HepG2 (cell line): Measurements from ENCODE around the gene P4HA3. TPM values are rescaled to one million over a fixed set of nuclear protein-coding genes. Genes with fewer than 3 reads are reported as not detected.

ENCODE experiments used
- ATAC-seq: fragments of 200-7000 bp; cut with Tn5 transposase; 3 replicates; pipeline ENCODE4 v1.9.1; 2020; ENCODE audit warnings: mild to moderate bottlenecking, moderate library complexity
- BruUV-seq: library from RNA; stranded (reverse); fragments of 400-500 nt; replicated peaks from 2 replicates; lab custom pipeline; 2021; lab: Mats Ljungman, UMichigan
- CTCF ChIA-PET: fragments of 300-600 bp; formaldehyde crosslinking; extraction: SDS; loops from one replicate; lab custom pipeline; 2021; ENCODE audit warnings: low total read pairs, inconsistent platforms, low intra/inter-chr PET ratio; lab: Yijun Ruan, JAX
- POLR2A ChIA-PET: fragments of 350-600 bp; sonication (Branson Sonifier 250); formaldehyde crosslinking; loops from one replicate; lab custom pipeline; 2020; ENCODE audit warnings: antibody characterized with exemption, inconsistent platforms; lab: Yijun Ruan, JAX
- DNase-seq: peaks from one replicate; pipeline ENCODE4 v3.0.0-alpha.2; 2015; ENCODE audit warnings: low spot score
- FAIRE-seq: peaks from 3 replicates; lab custom pipeline; 2011; peaks lifted over from hg19 to GRCh38; lab: Jason Lieb, UNC
- H2AFZ ChIP-seq: one replicate; pipeline ENCODE4 v1.6.1; 2011; ENCODE audit warnings: low read length, inconsistent platforms
- H3K27ac ChIP-seq: fragments of 300-600 bp; 3 replicates; pipeline ENCODE4 v1.8.0; 2011; ENCODE audit warnings: mixed run types, mild to moderate bottlenecking, mixed read lengths, low read length, inconsistent platforms; ENCODE audit not compliant: insufficient read depth; ENCODE audit errors: extremely low read length
- H3K27me3 ChIP-seq, 2 experiments: fragments of 200-600 bp in 1 of 2; 2 replicates in 1 of 2; 3 replicates in 1 of 2; pipeline versions ENCODE4 v1.6.0 to v1.8.0; 2011; ENCODE audit warnings: low read length in 2 of 2, mild to moderate bottlenecking in 2 of 2, moderate library complexity in 2 of 2, inconsistent platforms in 1 of 2; ENCODE audit not compliant: insufficient read depth in 2 of 2, control insufficient read depth in 1 of 2
- H3K36me3 ChIP-seq, 2 experiments: fragments of 200-600 bp in 1 of 2; replicated peaks in 1 of 2; 2 replicates in 1 of 2; 3 replicates in 1 of 2; pipeline versions ENCODE4 v1.5.1 to v1.8.0; 2011; ENCODE audit warnings: low read length in 2 of 2, inconsistent platforms in 1 of 2; ENCODE audit not compliant: insufficient read depth in 2 of 2, control insufficient read depth in 1 of 2
- H3K4me1 ChIP-seq: 2 replicates; pipeline ENCODE4 v1.5.1; 2012; ENCODE audit warnings: low read length, inconsistent platforms; ENCODE audit not compliant: insufficient read depth
- H3K4me2 ChIP-seq: 2 replicates; pipeline ENCODE4 v1.6.0; 2011; ENCODE audit warnings: low read depth, low read length, inconsistent platforms
- H3K4me3 ChIP-seq, 3 experiments: fragments of 200-600 bp in 1 of 3; sonication (generic), shearing (Covaris generic) in 1 of 3; replicated peaks in 1 of 3; 2 replicates each; pipeline ENCODE4 v1.5.1; 2011 to 2016; ENCODE audit warnings: low read length in 3 of 3, inconsistent platforms in 2 of 3, low read depth in 2 of 3, mild to moderate bottlenecking in 2 of 3, control low read depth in 1 of 3, mixed read lengths in 1 of 3; ENCODE audit not compliant: insufficient read depth in 1 of 3
- H3K79me2 ChIP-seq: one replicate; pipeline ENCODE4 v1.6.1; 2011; ENCODE audit warnings: low read length, inconsistent platforms; ENCODE audit not compliant: insufficient read depth
- H3K9ac ChIP-seq: 2 replicates; pipeline ENCODE4 v1.6.0; 2011; ENCODE audit warnings: mild to moderate bottlenecking, low read depth, low read length, inconsistent platforms; ENCODE audit not compliant: insufficient read depth
- H3K9me3 ChIP-seq: 2 replicates; pipeline ENCODE4 v1.5.1; 2012; ENCODE audit warnings: mild to moderate bottlenecking, low read length
- H4K20me1 ChIP-seq: 2 replicates; pipeline ENCODE4 v1.6.0; 2011; ENCODE audit warnings: inconsistent platforms, mild to moderate bottlenecking, low read length, moderate library complexity; ENCODE audit not compliant: insufficient read depth
- BRD4 ChIP-seq: sonication (generic); formaldehyde crosslinking; IDR thresholded peaks from 2 replicates; pipeline ENCODE4 v1.4.0; 2020; ENCODE audit warnings: missing genetic modification reagents
- HNF4G ChIP-seq, 2 experiments: sonication (generic) in 1 of 2; formaldehyde crosslinking in 1 of 2; IDR thresholded peaks; 2 replicates each; pipeline versions ENCODE4 v1.4.0 to v1.6.1; 2011 to 2020; ENCODE audit warnings: borderline replicate concordance in 2 of 2, low read depth in 2 of 2, mild to moderate bottlenecking in 2 of 2, low read length in 1 of 2, missing genetic modification reagents in 1 of 2, moderate library complexity in 1 of 2
- KMT2B ChIP-seq: IDR thresholded peaks from 2 replicates; pipeline ENCODE4 v1.6.1; 2016; ENCODE audit warnings: missing genetic modification reagents, missing compliant biosample characterization
- MYPOP ChIP-seq: sonication (generic); formaldehyde crosslinking; IDR thresholded peaks from 2 replicates; pipeline ENCODE4 v1.8.1; 2023; ENCODE audit warnings: mild to moderate bottlenecking, moderate library complexity, missing genetic modification reagents
- NR1H2 ChIP-seq: sonication (generic); formaldehyde crosslinking; IDR thresholded peaks from 2 replicates; pipeline ENCODE4 v1.8.1; 2022; ENCODE audit warnings: low read depth, missing genetic modification reagents, borderline replicate concordance
- REXO4 ChIP-seq: sonication (generic); formaldehyde crosslinking; IDR thresholded peaks from 2 replicates; pipeline ENCODE4 v1.8.0; 2022; ENCODE audit warnings: missing genetic modification reagents, mild to moderate bottlenecking, borderline replicate concordance
- RFXANK ChIP-seq: IDR thresholded peaks from 2 replicates; pipeline ENCODE4 v1.6.1; 2016
- ZFX ChIP-seq: sonication (generic); formaldehyde crosslinking; IDR thresholded peaks from 2 replicates; pipeline ENCODE4 v1.4.0; 2020; ENCODE audit warnings: mild to moderate bottlenecking, low read depth, missing genetic modification reagents, moderate library complexity
- ZNF430 ChIP-seq: sonication (generic); formaldehyde crosslinking; IDR thresholded peaks from 2 replicates; pipeline ENCODE4 v1.9.0; 2021; ENCODE audit warnings: mild to moderate bottlenecking, missing genetic modification reagents
- ZNF605 ChIP-seq: sonication (generic); formaldehyde crosslinking; IDR thresholded peaks from 2 replicates; pipeline ENCODE4 v1.8.0; 2022; ENCODE audit warnings: mild to moderate bottlenecking, missing genetic modification reagents
- ZNF713 ChIP-seq: sonication (generic); formaldehyde crosslinking; IDR thresholded peaks from 2 replicates; pipeline ENCODE4 v1.4.0; 2020; ENCODE audit warnings: mild to moderate bottlenecking, missing genetic modification reagents
- ZNF724P ChIP-seq: sonication (generic); formaldehyde crosslinking; IDR thresholded peaks from 2 replicates; pipeline ENCODE4 v1.8.0; 2022; ENCODE audit warnings: missing genetic modification reagents, borderline replicate concordance
- ZNF800 ChIP-seq: sonication (generic); formaldehyde crosslinking; IDR thresholded peaks from 2 replicates; pipeline ENCODE4 v1.4.0; 2020; ENCODE audit warnings: missing genetic modification reagents
- WGBS: methylation state at CpG from one replicate; pipeline ENCODE4 v1.1.6; 2017; ENCODE audit warnings: low lambda C conversion rate; 5-methylcytosine and 5-hydroxymethylcytosine counted together
- in situ Hi-C: cut with HindIII; loops from 2 replicates; pipeline ENCODE4 v1.10.0; 2017; ENCODE audit warnings: low pct_unique_long_range_greater_than_20kb; ENCODE audit not compliant: extremely low pct_ligation_motif_present
- intact Hi-C: fragments of 100-400 bp; cut with micrococcal nuclease; formaldehyde crosslinking; loops from one replicate; pipeline ENCODE4 v1.10.0; 2022; ENCODE audit not compliant: unreplicated experiment
- polyA plus RNA-seq, 8 experiments: library from polyadenylated mRNA; depleted of rRNA in 3 of 8; stranded (reverse) in 7 of 8; unstranded in 1 of 8; fragments of >200 nt; fragmentation: Illumina TruSeq in 4 of 8; extraction: Trizol in 4 of 8; gene quantifications; 2 replicates each; pipeline versions ENCODE4 v1.2.1 to v1.2.3, GENCODE V29; 2011 to 2016; ENCODE audit warnings: low read depth in 4 of 8, missing spikeins in 1 of 8, mixed read lengths in 1 of 8; ENCODE audit not compliant: insufficient read depth in 1 of 8
- total RNA-seq, 5 experiments: library from RNA; depleted of rRNA; stranded (reverse); fragments of >200 nt; fragmentation: Illumina TruSeq; extraction: Trizol; gene quantifications; 2 replicates each; pipeline ENCODE4 v1.2.3, GENCODE V29; 2016; ENCODE audit warnings: low read depth in 1 of 5
- TF ChIP-seq, protein P1 (sequence below): sonication (generic); formaldehyde crosslinking; IDR thresholded peaks from 2 replicates; pipeline ENCODE4 v1.5.0; 2020; ENCODE audit warnings: mild to moderate bottlenecking, missing genetic modification reagents, borderline replicate concordance
- TF ChIP-seq, protein P2 (sequence below): sonication (generic); formaldehyde crosslinking; IDR thresholded peaks from 2 replicates; pipeline ENCODE4 v1.4.0; 2020; ENCODE audit warnings: mild to moderate bottlenecking, missing genetic modification reagents
- TF ChIP-seq, protein P3 (sequence below): IDR thresholded peaks from 2 replicates; pipeline ENCODE4 v1.6.1; 2012; ENCODE audit warnings: inconsistent platforms

The P4HA3 gene
- total and polyA plus RNA-seq, 2 of the 13 experiments (the other 11 are each of a cell fraction or from before 2014, with no cell fraction given) = not detected

DNA sequence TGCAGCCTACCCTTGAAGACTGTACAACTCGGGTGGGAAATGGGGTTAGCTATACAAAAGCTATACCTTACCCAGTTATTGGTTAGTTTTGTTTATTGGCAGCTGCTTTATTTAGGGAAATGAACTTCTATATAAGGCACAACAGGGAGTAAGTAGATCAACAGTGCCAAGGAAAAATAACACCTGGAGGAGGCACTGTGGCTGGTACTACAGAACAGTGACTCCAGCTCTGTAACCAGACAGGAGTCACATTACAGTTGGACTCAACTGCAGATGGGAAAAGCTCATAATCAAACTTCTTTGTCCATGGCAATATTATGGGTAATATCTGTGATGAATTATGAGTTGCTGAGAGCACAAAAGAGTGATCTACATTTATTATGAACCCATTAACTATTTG, 14.0 kb downstream of the P4HA3 start:
- Histone ChIP-seq H3K4me1 (no peaks in the 10 kb centered on the region), H3K27ac (no peak overlapping the region), H3K79me2 (no peaks in the 10 kb centered on the region), H3K9me3 (no peaks in the 10 kb centered on the region), H2AFZ (no peak overlapping the region), H3K27me3 (peaks cover 0 to 4% of the 10 kb centered on the region in 2 experiments; a peak in 2 of 5 replicates), H3K36me3 (no peaks in the 10 kb centered on the region), H4K20me1 (no peaks in the 10 kb centered on the region), H3K4me3 (no peak overlapping the region), H3K9ac (no peak overlapping the region), H3K4me2 (no peak overlapping the region)
- ChIA-PET POLR2A (no interaction called here), CTCF (no interaction called here)
- in situ Hi-C loops (no loop called here), intact Hi-C loops (no loop called here)
- WGBS = 84% methylated on average over 1 of the region's 1 CpG
- no TSS peak for BruUV-seq
- FAIRE-seq (no peak), ATAC-seq (no peak), DNase-seq (no peak)
- TF ChIP-seq ZNF713 (no peak), KMT2B (CRISPR knock-in tag) (no peak), REXO4 (CRISPR knock-in tag) (no peak), ZNF724P (CRISPR knock-in tag) (no peak), ZNF605 (CRISPR knock-in tag) (no peak), ZFX (CRISPR knock-in tag) (no peak), ZNF800 (CRISPR knock-in tag) (no peak), RFXANK (CRISPR knock-in tag) (no peak), ZNF430 (no peak), BRD4 (CRISPR knock-in tag) (no peak), MYPOP (CRISPR knock-in tag) (no peak), HNF4G (IDR thresholded peaks at IDR 0.05; ENCODE audit: borderline replicate concordance, low read depth, low read length) (no peak), HNF4G (CRISPR knock-in tag; IDR thresholded peaks at IDR 0.05; ENCODE audit: borderline replicate concordance, low read depth) (no peak), NR1H2 (CRISPR knock-in tag) (no peak)
- TF ChIP-seq, protein P1, sequence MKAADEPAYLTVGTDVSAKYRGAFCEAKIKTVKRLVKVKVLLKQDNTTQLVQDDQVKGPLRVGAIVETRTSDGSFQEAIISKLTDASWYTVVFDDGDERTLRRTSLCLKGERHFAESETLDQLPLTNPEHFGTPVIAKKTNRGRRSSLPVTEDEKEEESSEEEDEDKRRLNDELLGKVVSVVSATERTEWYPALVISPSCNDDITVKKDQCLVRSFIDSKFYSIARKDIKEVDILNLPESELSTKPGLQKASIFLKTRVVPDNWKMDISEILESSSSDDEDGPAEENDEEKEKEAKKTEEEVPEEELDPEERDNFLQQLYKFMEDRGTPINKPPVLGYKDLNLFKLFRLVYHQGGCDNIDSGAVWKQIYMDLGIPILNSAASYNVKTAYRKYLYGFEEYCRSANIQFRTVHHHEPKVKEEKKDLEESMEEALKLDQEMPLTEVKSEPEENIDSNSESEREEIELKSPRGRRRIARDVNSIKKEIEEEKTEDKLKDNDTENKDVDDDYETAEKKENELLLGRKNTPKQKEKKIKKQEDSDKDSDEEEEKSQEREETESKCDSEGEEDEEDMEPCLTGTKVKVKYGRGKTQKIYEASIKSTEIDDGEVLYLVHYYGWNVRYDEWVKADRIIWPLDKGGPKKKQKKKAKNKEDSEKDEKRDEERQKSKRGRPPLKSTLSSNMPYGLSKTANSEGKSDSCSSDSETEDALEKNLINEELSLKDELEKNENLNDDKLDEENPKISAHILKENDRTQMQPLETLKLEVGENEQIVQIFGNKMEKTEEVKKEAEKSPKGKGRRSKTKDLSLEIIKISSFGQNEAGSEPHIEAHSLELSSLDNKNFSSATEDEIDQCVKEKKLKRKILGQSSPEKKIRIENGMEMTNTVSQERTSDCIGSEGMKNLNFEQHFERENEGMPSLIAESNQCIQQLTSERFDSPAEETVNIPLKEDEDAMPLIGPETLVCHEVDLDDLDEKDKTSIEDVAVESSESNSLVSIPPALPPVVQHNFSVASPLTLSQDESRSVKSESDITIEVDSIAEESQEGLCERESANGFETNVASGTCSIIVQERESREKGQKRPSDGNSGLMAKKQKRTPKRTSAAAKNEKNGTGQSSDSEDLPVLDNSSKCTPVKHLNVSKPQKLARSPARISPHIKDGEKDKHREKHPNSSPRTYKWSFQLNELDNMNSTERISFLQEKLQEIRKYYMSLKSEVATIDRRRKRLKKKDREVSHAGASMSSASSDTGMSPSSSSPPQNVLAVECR = no peak
- TF ChIP-seq, protein P2, sequence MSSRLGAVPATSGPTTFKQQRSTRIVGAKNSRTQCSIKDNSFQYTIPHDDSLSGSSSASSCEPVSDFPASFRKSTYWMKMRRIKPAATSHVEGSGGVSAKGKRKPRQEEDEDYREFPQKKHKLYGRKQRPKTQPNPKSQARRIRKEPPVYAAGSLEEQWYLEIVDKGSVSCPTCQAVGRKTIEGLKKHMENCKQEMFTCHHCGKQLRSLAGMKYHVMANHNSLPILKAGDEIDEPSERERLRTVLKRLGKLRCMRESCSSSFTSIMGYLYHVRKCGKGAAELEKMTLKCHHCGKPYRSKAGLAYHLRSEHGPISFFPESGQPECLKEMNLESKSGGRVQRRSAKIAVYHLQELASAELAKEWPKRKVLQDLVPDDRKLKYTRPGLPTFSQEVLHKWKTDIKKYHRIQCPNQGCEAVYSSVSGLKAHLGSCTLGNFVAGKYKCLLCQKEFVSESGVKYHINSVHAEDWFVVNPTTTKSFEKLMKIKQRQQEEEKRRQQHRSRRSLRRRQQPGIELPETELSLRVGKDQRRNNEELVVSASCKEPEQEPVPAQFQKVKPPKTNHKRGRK (CRISPR knock-in tag) = no peak
- TF ChIP-seq, protein P3, sequence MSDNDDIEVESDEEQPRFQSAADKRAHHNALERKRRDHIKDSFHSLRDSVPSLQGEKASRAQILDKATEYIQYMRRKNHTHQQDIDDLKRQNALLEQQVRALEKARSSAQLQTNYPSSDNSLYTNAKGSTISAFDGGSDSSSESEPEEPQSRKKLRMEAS = no peak
